ENCODE data around the gene IL24. TPM values are rescaled to one million over a fixed set of nuclear protein-coding genes. Genes with fewer than 3 reads are reported as not detected.

IL24 gene
- total RNA-seq, 1 experiment from 2014 or later, result not detected

- no peaks in the 10 kb centered on the region for H3K36me3 ChIP-seq (ENCODE audit: control insufficient read depth in 1 of 2, insufficient read depth in 2 of 2, low read length in 2 of 2)
- H3K27me3 ChIP-seq (ENCODE audit: insufficient read depth, low read length), result no peaks in the 10 kb centered on the region
- no peak overlapping the region for H3K4me2 ChIP-seq (ENCODE audit: low read length)
- H3K9me3 ChIP-seq (ENCODE audit: control insufficient read depth in 1 of 2, insufficient read depth in 1 of 2, low read depth in 1 of 2, low read length in 2 of 2), result no peaks in the 10 kb centered on the region
- no peak for ATAC-seq
- intact Hi-C loops (cut with micrococcal nuclease), result loop anchor here (5.0 kb wide), 1 partner anchor 119 kb away; no protein-coding TSS in a partner anchor
- no peaks in the 10 kb centered on the region for H3K9me2 ChIP-seq (ENCODE audit: insufficient read depth)
- TF ChIP-seq ELF1 (IDR thresholded peaks at IDR 0.05; ENCODE audit: borderline replicate concordance, low read depth), result no peak
- no peak for TF ChIP-seq FOSL1 (IDR thresholded peaks at IDR 0.05; ENCODE audit: low read depth)
- no peak for TF ChIP-seq CEBPB (IDR thresholded peaks at IDR 0.05; ENCODE audit: low read depth)
- TF ChIP-seq MAX (IDR thresholded peaks at IDR 0.05), result no peak
- no peak for TF ChIP-seq POLR2A (IDR thresholded peaks at IDR 0.05; ENCODE audit: borderline replicate concordance, extremely low read depth, insufficient read depth, insufficient read length)
- TF ChIP-seq SRF (IDR thresholded peaks at IDR 0.05; ENCODE audit: low read depth), result no peak
- no peak for TF ChIP-seq EGR1 (IDR thresholded peaks at IDR 0.05; ENCODE audit: low read depth)
- no peak for TF ChIP-seq EZH2 (IDR thresholded peaks at IDR 0.05)
- no peak for TF ChIP-seq EZH2phosphoT487 (IDR thresholded peaks at IDR 0.05; ENCODE audit: borderline replicate concordance)
- no peak for TF ChIP-seq ATF3 (IDR thresholded peaks at IDR 0.05)
- no peak for TF ChIP-seq SP1 (IDR thresholded peaks at IDR 0.05; ENCODE audit: low read depth)
- no peak for DNase-seq (ENCODE audit: low read depth, low spot score)
- H4K20me1 ChIP-seq (ENCODE audit: insufficient read depth), result no peaks in the 10 kb centered on the region
- no TSS peak for BruUV-seq (replicated peaks)
- POLR2A ChIA-PET, result no interaction called here
- H3K79me2 ChIP-seq (ENCODE audit: insufficient read depth, low read length), result no peaks in the 10 kb centered on the region
- RAD21 ChIA-PET (ENCODE audit: low non-redundant PET in 1 of 2, low total read pairs in 2 of 2, uncharacterized antibody in 2 of 2, unreplicated experiment in 2 of 2), result no interaction called here
- no peak overlapping the region for H3K4me3 ChIP-seq (replicated peaks in 1 of 2; ENCODE audit: low read depth in 1 of 2, low read length in 2 of 2)
- H3K9ac ChIP-seq (ENCODE audit: low read length), result no peak overlapping the region
- H2AFZ ChIP-seq (ENCODE audit: low read depth, low read length, poor library complexity, severe bottlenecking), result no peak overlapping the region
- no peak overlapping the region for H3K27ac ChIP-seq (ENCODE audit: low read depth, low read length)
- CTCF ChIA-PET, result no interaction called here
- peaks cover 0 to 7% of the 10 kb centered on the region in 2 experiments; a peak in 2 of 4 replicates for H3K4me1 ChIP-seq (ENCODE audit: control insufficient read depth in 1 of 2, insufficient read depth in 2 of 2, low read length in 2 of 2)
Measured at GRCh38 chr1:206863266-206863665, 34.0 kb upstream of the IL24 start.
